ENCODE measurements around the gene ANKRD40CL. TPM values are rescaled to one million over a fixed set of nuclear protein-coding genes. Genes with fewer than 3 reads are reported as not detected.
A peak's percentile ranks its signal among the peaks of the same experiment; 100 is the strongest.

Gene ANKRD40CL
- total and polyA plus RNA-seq, 2 experiments from 2014 or later, result not detected

DNA sequence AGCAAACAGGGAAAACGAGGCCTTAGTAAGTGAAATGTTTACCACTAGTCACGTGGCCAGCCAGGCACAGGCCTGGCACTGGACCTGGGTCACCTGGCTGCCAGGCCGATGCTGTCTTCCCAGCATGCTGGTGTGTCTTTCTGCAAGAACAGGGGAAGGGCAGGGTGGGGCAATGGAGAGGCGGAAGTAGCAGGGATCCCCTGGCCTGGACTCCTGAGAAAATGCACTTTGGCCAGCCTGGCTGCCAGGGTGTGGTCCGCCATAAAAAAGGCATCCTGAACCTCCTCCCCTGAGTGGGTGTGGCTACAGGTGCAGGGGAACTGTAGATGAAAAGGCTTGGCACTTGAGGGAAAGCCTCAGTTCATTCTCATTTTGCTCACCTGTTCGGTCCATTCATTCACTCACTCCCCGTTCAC lies 1.0 kb upstream of the ANKRD40CL start:
- Histone ChIP-seq H3K4me2 (ENCODE audit: unreplicated experiment) (no peak overlapping the region), H3K36me3 (ENCODE audit: low read depth) (no peaks in the 10 kb centered on the region), H3K27me3 (replicated peaks; ENCODE audit: insufficient read depth) (no peaks in the 10 kb centered on the region), H3F3A (ENCODE audit: insufficient read depth) (no peaks in the 10 kb centered on the region), H3K4me1 (ENCODE audit: insufficient read depth) (no peaks in the 10 kb centered on the region), H3K9me2 (ENCODE audit: insufficient read depth) (no peaks in the 10 kb centered on the region), H3K79me2 (ENCODE audit: insufficient read depth) (no peaks in the 10 kb centered on the region), H2AFZ (no peak overlapping the region), H3K27ac (no peak overlapping the region), H3K9ac (no peak overlapping the region), H3K4me3 (no peak overlapping the region), H4K20me1 (ENCODE audit: insufficient read depth) (no peaks in the 10 kb centered on the region), H3K9me3 (ENCODE audit: low read depth) (no peaks in the 10 kb centered on the region)
- in situ Hi-C loops (cut with MboI), result no loop called here
- no peak for DNase-seq
- 35 to 39% methylated on average over 7 of the region's 7 CpGs for WGBS, 2 experiments (ENCODE audit: low coverage in 1 of 2, low lambda C conversion rate in 2 of 2, missing lambda C conversion rate in 2 of 2)
- no peak for TF ChIP-seq EZH2 (IDR thresholded peaks at IDR 0.05; ENCODE audit: insufficient read depth, poor library complexity, severe bottlenecking)
- no peak for TF ChIP-seq EZH2phosphoT487 (IDR thresholded peaks at IDR 0.05; ENCODE audit: insufficient read depth, low read depth)

DNA sequence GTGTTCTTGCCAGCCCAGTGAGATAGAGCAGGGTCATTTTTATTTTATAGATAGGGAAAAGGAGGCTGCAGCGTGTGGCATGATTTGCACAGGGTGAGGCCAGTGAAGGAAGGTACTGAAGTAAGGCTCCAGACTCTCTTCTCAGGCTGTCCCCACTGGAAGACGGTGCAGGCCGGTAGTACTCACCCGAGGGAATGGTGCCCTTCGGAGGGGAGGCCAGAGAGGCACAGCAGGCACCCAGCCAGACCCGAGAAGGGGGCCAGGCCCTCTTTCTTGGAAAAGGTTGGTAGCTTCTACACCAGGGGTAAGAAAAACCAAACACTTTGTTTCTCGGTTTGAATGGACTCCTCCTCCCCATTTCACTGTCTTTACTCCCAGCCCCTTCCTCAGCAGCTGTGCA lies 288 bp downstream of the ANKRD40CL start:
- no peak overlapping the region for H2AFZ ChIP-seq
- no peaks in the 10 kb centered on the region for H3F3A ChIP-seq (ENCODE audit: insufficient read depth)
- H4K20me1 ChIP-seq (ENCODE audit: insufficient read depth), result no peaks in the 10 kb centered on the region
- H3K4me2 ChIP-seq (ENCODE audit: unreplicated experiment), result no peak overlapping the region
- no peaks in the 10 kb centered on the region for H3K36me3 ChIP-seq (ENCODE audit: low read depth)
- in situ Hi-C loops (cut with MboI), result no loop called here
- H3K9ac ChIP-seq, result no peak overlapping the region
- no peaks in the 10 kb centered on the region for H3K9me3 ChIP-seq (ENCODE audit: low read depth)
- H3K27ac ChIP-seq, result no peak overlapping the region
- no peaks in the 10 kb centered on the region for H3K9me2 ChIP-seq (ENCODE audit: insufficient read depth)
- H3K4me1 ChIP-seq (ENCODE audit: insufficient read depth), result no peaks in the 10 kb centered on the region
- WGBS, 2 experiments (ENCODE audit: low coverage in 1 of 2, low lambda C conversion rate in 2 of 2, missing lambda C conversion rate in 2 of 2), result 73 to 84% methylated on average over 7 of the region's 7 CpGs
- no peak for DNase-seq
- TF ChIP-seq EZH2phosphoT487 (IDR thresholded peaks at IDR 0.05; ENCODE audit: insufficient read depth, low read depth) (no peak), EZH2 (IDR thresholded peaks at IDR 0.05; ENCODE audit: insufficient read depth, poor library complexity, severe bottlenecking) (no peak)
- H3K79me2 ChIP-seq (ENCODE audit: insufficient read depth), result no peaks in the 10 kb centered on the region
- H3K27me3 ChIP-seq (replicated peaks; ENCODE audit: insufficient read depth), result no peaks in the 10 kb centered on the region
- no peak overlapping the region for H3K4me3 ChIP-seq

DNA sequence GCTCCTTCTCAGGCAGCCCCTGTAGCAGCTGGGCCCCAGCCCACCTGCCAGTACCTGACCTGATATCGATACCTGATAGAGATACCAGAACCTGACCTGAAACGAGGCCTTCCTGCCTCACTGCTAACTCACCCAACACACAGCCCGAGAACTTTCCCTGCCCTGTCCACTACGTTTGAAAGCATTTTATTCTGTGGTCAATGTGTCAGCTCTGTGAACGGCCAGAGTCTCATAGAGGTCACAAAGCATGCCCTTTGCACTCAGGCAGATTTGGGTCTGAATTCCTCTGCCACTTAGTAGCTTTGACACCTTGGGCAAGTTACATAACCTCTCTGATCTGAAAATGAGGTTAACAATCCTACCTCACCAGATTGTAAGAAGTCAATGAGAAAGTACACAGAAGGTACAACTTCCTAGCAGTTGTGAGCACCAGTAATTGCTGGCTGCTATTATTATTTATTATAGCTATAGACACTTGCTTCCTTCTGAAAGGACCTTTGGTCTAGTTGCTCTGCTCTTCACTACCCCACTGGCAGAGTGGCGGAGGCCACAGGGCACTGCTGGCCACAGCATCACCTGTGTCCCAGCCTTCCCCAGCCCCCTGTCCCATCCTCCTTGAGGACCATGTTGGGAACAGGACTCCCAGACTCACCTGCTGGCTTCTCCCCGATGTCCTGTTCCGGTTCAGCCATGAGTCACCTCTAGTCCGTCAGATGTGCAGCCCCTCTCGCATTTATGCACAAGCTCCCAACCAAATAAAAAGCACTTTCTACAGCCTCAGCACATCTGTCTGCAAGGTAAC lies 895 bp downstream of the ANKRD40CL start:
- Histone ChIP-seq H3K36me3 (ENCODE audit: low read depth) (no peaks in the 10 kb centered on the region), H3K9me2 (ENCODE audit: insufficient read depth) (no peaks in the 10 kb centered on the region), H2AFZ (no peak overlapping the region), H3K27me3 (replicated peaks; ENCODE audit: insufficient read depth) (no peaks in the 10 kb centered on the region), H3K27ac (no peak overlapping the region), H3K9me3 (ENCODE audit: low read depth) (no peaks in the 10 kb centered on the region), H3K4me2 (ENCODE audit: unreplicated experiment) (no peak overlapping the region), H3K79me2 (ENCODE audit: insufficient read depth) (no peaks in the 10 kb centered on the region), H3K4me1 (ENCODE audit: insufficient read depth) (no peaks in the 10 kb centered on the region), H3F3A (ENCODE audit: insufficient read depth) (no peaks in the 10 kb centered on the region), H4K20me1 (ENCODE audit: insufficient read depth) (no peaks in the 10 kb centered on the region), H3K4me3 (no peak overlapping the region), H3K9ac (no peak overlapping the region)
- in situ Hi-C loops (cut with MboI), result no loop called here
- no peak for DNase-seq
- 68 to 74% methylated on average over 10 of the region's 10 CpGs for WGBS, 2 experiments (ENCODE audit: low coverage in 1 of 2, low lambda C conversion rate in 2 of 2, missing lambda C conversion rate in 2 of 2)
- TF ChIP-seq EZH2phosphoT487 (IDR thresholded peaks at IDR 0.05; ENCODE audit: insufficient read depth, low read depth) (no peak), EZH2 (IDR thresholded peaks at IDR 0.05; ENCODE audit: insufficient read depth, poor library complexity, severe bottlenecking) (no peak)

DNA sequence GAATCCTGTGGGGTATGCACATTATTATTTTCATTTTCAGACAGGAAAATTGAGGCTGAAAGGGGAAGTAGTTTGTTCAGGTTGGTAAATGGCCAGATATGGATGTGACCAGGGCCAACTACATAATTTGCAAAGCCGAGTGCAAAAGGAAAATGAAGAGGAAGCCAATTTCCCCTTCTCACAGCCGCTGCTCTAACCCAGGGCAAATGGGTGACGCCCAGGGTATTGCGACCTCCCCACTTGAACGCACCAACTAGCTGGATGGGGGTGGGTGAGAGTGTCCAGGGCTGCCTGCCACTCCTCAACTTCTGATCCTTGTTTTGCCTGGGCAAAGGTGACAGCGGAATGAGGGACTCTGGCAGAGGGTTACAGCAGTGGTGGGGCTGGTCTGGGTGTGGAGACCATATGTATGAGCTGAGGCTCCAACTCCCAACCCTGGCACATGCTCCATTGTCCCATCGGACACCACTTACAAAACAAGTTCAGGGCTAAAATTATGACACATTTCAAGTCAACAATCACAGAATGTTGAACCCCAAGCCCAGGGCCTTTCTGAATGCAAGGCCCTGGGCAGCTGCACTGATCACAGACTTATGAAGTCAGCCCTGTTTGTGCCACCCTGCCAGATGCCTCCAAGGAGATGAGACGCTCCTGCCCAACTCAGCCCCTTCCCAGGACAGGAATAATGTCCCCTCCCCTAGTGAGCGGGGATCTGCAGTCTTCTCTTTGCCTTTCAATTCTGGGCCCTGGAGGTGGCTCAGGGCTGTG lies 1.7 kb downstream of the ANKRD40CL start:
- Histone ChIP-seq H3K9ac (no peak overlapping the region), H3K27me3 (replicated peaks; ENCODE audit: insufficient read depth) (no peaks in the 10 kb centered on the region), H3K4me3 (no peak overlapping the region), H3K4me2 (ENCODE audit: unreplicated experiment) (no peak overlapping the region), H3K36me3 (ENCODE audit: low read depth) (no peaks in the 10 kb centered on the region), H3K4me1 (ENCODE audit: insufficient read depth) (no peaks in the 10 kb centered on the region), H3K27ac (no peak overlapping the region), H3K9me3 (ENCODE audit: low read depth) (no peaks in the 10 kb centered on the region), H2AFZ (0 out of 2 replicates have a peak overlapping the region, but pooled peaks have one; percentile 33), H4K20me1 (ENCODE audit: insufficient read depth) (no peaks in the 10 kb centered on the region), H3F3A (ENCODE audit: insufficient read depth) (no peaks in the 10 kb centered on the region), H3K9me2 (ENCODE audit: insufficient read depth) (no peaks in the 10 kb centered on the region), H3K79me2 (ENCODE audit: insufficient read depth) (no peaks in the 10 kb centered on the region)
- DNase-seq, result no peak
- in situ Hi-C loops (cut with MboI), result no loop called here
- TF ChIP-seq EZH2phosphoT487 (IDR thresholded peaks at IDR 0.05; ENCODE audit: insufficient read depth, low read depth) (no peak), EZH2 (IDR thresholded peaks at IDR 0.05; ENCODE audit: insufficient read depth, poor library complexity, severe bottlenecking) (no peak)
- 28 to 32% methylated on average over 9 of the region's 9 CpGs for WGBS, 2 experiments (ENCODE audit: low coverage in 1 of 2, low lambda C conversion rate in 2 of 2, missing lambda C conversion rate in 2 of 2)
